ENCODE results near the gene ECI2. TPM values are rescaled to one million over a fixed set of nuclear protein-coding genes. Genes with fewer than 3 reads are reported as not detected.

The ECI2 gene
- total and polyA plus RNA-seq, 2 experiments from 2014 or later: 63.7 to 102 TPM

DNA sequence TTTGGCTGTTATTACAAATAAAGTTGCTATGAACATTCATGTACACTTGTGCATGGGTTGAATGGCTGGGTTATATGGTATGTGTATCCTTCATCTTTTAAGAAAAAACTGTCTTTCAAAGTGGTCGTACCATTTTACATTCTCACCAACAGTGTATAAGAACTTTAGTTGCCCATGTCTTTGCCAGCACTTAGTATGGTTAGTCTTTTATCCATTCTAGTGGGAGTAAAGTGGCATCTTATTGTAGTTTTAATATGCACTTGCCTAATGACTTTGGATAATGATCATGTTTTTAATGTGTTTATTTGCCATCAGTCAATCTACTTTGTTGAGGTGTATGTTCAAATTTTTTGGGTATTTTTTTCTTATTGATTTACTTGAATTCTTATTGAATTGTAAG, 32.5 kb upstream of the ECI2 start:
- Mint-ChIP-seq H3K36me3 (ENCODE audit: low read depth) (peaks cover 28% of the 10 kb centered on the region), H3K27ac (no peak overlapping the region), H3K4me1 (peaks cover 23% of the 10 kb centered on the region), H3K27me3 (ENCODE audit: insufficient read depth, low read depth, poor library complexity) (peaks cover 12% of the 10 kb centered on the region), H3K9me3 (peaks cover 30% of the 10 kb centered on the region; the same call in 2 of the 3 replicates), H3K4me3 (no peak overlapping the region)
- Histone ChIP-seq H3K9me2 (ENCODE audit: insufficient read depth) (0 out of 2 replicates have a peak, but pooled peaks cover 5% of the 10 kb centered on the region), H3K79me2 (replicated peaks; ENCODE audit: insufficient read depth) (no peaks in the 10 kb centered on the region), H3K36me3 (ENCODE audit: insufficient read depth) (no peaks in the 10 kb centered on the region), H3K27ac (ENCODE audit: low read depth) (no peak overlapping the region), H2AFZ (no peak overlapping the region), H4K20me1 (replicated peaks; ENCODE audit: insufficient read depth) (no peaks in the 10 kb centered on the region), H3F3A (replicated peaks; ENCODE audit: low read depth) (no peaks in the 10 kb centered on the region), H3K4me1 (ENCODE audit: insufficient read depth) (peaks cover 7% of the 10 kb centered on the region; the same call in 1 of the 2 replicates), H3K4me3 (no peak overlapping the region), H3K4me2 (no peak overlapping the region), H3K27me3 (ENCODE audit: insufficient read depth) (peaks cover 21% of the 10 kb centered on the region; the same call in 1 of the 2 replicates)
- no peak for DNase-seq (ENCODE audit: low spot score)
- ATAC-seq: no peak
- TF ChIP-seq CREB1 (CRISPR knock-in tag; IDR thresholded peaks at IDR 0.05; ENCODE audit: low read depth) (no peak), EZH2phosphoT487 (IDR thresholded peaks at IDR 0.05; ENCODE audit: unreplicated experiment) (no peak), ZNF114 (CRISPR knock-in tag; IDR thresholded peaks at IDR 0.05) (no peak), POLR2AphosphoS5 (IDR thresholded peaks at IDR 0.05; ENCODE audit: low read depth) (no peak), ZNF331 (CRISPR knock-in tag; IDR thresholded peaks at IDR 0.05; ENCODE audit: low read depth) (no peak), NANOG (IDR thresholded peaks at IDR 0.05; ENCODE audit: borderline replicate concordance) (no peak), EZH2 (IDR thresholded peaks at IDR 0.05; ENCODE audit: low read depth, unreplicated experiment) (no peak), STAT1 (IDR thresholded peaks at IDR 0.05; ENCODE audit: unreplicated experiment) (no peak)
- TF ChIP-seq, protein P1, sequence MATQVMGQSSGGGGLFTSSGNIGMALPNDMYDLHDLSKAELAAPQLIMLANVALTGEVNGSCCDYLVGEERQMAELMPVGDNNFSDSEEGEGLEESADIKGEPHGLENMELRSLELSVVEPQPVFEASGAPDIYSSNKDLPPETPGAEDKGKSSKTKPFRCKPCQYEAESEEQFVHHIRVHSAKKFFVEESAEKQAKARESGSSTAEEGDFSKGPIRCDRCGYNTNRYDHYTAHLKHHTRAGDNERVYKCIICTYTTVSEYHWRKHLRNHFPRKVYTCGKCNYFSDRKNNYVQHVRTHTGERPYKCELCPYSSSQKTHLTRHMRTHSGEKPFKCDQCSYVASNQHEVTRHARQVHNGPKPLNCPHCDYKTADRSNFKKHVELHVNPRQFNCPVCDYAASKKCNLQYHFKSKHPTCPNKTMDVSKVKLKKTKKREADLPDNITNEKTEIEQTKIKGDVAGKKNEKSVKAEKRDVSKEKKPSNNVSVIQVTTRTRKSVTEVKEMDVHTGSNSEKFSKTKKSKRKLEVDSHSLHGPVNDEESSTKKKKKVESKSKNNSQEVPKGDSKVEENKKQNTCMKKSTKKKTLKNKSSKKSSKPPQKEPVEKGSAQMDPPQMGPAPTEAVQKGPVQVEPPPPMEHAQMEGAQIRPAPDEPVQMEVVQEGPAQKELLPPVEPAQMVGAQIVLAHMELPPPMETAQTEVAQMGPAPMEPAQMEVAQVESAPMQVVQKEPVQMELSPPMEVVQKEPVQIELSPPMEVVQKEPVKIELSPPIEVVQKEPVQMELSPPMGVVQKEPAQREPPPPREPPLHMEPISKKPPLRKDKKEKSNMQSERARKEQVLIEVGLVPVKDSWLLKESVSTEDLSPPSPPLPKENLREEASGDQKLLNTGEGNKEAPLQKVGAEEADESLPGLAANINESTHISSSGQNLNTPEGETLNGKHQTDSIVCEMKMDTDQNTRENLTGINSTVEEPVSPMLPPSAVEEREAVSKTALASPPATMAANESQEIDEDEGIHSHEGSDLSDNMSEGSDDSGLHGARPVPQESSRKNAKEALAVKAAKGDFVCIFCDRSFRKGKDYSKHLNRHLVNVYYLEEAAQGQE (IDR thresholded peaks at IDR 0.05; ENCODE audit: unreplicated experiment): no peak
- TF ChIP-seq, protein P2, sequence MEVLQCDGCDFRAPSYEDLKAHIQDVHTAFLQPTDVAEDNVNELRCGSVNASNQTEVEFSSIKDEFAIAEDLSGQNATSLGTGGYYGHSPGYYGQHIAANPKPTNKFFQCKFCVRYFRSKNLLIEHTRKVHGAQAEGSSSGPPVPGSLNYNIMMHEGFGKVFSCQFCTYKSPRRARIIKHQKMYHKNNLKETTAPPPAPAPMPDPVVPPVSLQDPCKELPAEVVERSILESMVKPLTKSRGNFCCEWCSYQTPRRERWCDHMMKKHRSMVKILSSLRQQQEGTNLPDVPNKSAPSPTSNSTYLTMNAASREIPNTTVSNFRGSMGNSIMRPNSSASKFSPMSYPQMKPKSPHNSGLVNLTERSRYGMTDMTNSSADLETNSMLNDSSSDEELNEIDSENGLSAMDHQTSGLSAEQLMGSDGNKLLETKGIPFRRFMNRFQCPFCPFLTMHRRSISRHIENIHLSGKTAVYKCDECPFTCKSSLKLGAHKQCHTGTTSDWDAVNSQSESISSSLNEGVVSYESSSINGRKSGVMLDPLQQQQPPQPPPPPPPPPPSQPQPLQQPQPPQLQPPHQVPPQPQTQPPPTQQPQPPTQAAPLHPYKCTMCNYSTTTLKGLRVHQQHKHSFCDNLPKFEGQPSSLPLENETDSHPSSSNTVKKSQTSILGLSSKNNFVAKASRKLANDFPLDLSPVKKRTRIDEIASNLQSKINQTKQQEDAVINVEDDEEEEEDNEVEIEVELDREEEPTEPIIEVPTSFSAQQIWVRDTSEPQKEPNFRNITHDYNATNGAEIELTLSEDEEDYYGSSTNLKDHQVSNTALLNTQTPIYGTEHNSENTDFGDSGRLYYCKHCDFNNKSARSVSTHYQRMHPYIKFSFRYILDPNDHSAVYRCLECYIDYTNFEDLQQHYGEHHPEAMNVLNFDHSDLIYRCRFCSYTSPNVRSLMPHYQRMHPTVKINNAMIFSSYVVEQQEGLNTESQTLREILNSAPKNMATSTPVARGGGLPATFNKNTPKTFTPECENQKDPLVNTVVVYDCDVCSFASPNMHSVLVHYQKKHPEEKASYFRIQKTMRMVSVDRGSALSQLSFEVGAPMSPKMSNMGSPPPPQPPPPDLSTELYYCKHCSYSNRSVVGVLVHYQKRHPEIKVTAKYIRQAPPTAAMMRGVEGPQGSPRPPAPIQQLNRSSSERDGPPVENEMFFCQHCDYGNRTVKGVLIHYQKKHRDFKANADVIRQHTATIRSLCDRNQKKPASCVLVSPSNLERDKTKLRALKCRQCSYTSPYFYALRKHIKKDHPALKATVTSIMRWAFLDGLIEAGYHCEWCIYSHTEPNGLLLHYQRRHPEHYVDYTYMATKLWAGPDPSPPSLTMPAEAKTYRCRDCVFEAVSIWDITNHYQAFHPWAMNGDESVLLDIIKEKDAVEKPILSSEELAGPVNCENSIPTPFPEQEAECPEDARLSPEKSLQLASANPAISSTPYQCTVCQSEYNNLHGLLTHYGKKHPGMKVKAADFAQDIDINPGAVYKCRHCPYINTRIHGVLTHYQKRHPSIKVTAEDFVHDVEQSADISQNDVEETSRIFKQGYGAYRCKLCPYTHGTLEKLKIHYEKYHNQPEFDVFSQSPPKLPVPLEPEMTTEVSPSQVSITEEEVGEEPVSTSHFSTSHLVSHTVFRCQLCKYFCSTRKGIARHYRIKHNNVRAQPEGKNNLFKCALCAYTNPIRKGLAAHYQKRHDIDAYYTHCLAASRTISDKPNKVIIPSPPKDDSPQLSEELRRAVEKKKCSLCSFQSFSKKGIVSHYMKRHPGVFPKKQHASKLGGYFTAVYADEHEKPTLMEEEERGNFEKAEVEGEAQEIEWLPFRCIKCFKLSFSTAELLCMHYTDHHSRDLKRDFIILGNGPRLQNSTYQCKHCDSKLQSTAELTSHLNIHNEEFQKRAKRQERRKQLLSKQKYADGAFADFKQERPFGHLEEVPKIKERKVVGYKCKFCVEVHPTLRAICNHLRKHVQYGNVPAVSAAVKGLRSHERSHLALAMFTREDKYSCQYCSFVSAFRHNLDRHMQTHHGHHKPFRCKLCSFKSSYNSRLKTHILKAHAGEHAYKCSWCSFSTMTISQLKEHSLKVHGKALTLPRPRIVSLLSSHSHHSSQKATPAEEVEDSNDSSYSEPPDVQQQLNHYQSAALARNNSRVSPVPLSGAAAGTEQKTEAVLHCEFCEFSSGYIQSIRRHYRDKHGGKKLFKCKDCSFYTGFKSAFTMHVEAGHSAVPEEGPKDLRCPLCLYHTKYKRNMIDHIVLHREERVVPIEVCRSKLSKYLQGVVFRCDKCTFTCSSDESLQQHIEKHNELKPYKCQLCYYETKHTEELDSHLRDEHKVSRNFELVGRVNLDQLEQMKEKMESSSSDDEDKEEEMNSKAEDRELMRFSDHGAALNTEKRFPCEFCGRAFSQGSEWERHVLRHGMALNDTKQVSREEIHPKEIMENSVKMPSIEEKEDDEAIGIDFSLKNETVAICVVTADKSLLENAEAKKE (CRISPR knock-in tag; IDR thresholded peaks at IDR 0.05): no peak

Data from GM23338 (cell line).